Uterus (tissue), 4 donors: ENCODE results near the gene MESP2. TPM values are rescaled to one million over a fixed set of nuclear protein-coding genes. Genes with fewer than 3 reads are reported as not detected.

ENCODE experiments used
- DNase-seq, 2 donors: peaks; one replicate each; pipeline ENCODE4 v3.0.0-alpha.2; 2019 to 2020
- H3K27ac ChIP-seq, 2 donors: fragments of 200-600 bp; sonication (generic); 1 replicate in 1 of 2; 2 replicates in 1 of 2; pipeline ENCODE4 v1.5.1; 2016 to 2018
- H3K27me3 ChIP-seq, 2 donors: fragments of 200-600 bp; sonication (generic); one replicate each; pipeline ENCODE4 v1.5.1; 2018 to 2019; ENCODE audit warnings: control low read depth in 1 of 2
- H3K36me3 ChIP-seq, 2 donors: fragments of 200-600 bp; sonication (generic); one replicate each; pipeline ENCODE4 v1.5.1; 2019; ENCODE audit warnings: control low read depth in 1 of 2
- H3K4me1 ChIP-seq, 2 donors: fragments of 200-600 bp; sonication (generic); one replicate each; pipeline ENCODE4 v1.5.1; 2018 to 2019; ENCODE audit warnings: control low read depth in 1 of 2
- H3K4me3 ChIP-seq, 2 donors: fragments of 200-600 bp; sonication (generic); 1 replicate in 1 of 2; 2 replicates in 1 of 2; pipeline ENCODE4 v1.5.1; 2018 to 2019; ENCODE audit warnings: mild to moderate bottlenecking in 1 of 2
- H3K9me3 ChIP-seq, 2 donors: fragments of 200-600 bp; sonication (generic); one replicate each; pipeline ENCODE4 v1.5.1; 2019; ENCODE audit warnings: control low read depth in 1 of 2
- POLR2A ChIP-seq, 2 donors: fragments of 450-650 bp; IDR thresholded peaks; one replicate each; pipeline ENCODE4 v1.6.1; 2016; ENCODE audit warnings: antibody characterized with exemption in 2 of 2, mild to moderate bottlenecking in 1 of 2, moderate library complexity in 1 of 2
- intact Hi-C: fragments of 100-400 bp; cut with DNase I; formaldehyde crosslinking; loops from one replicate; pipeline ENCODE4 v1.15.1; 2023; ENCODE audit warnings: low total_unique reads
- total RNA-seq, 4 donors: library from RNA; depleted of rRNA in 3 of 4; stranded (reverse); fragments of >200 nt in 3 of 4; gene quantifications; one replicate each; pipeline versions ENCODE4 v1.1.0 to v1.2.4, GENCODE V29; 2014 to 2023
- TF ChIP-seq, protein P1 (sequence below), 4 experiments: fragments of 200-600 bp in 2 of 4; fragments of 450-650 bp in 2 of 4; sonication (generic) in 2 of 4; IDR thresholded peaks; one replicate each; pipeline ENCODE4 v1.5.1; 2016 to 2019; ENCODE audit warnings: antibody characterized with exemption in 4 of 4, mild to moderate bottlenecking in 2 of 4, moderate library complexity in 1 of 4
- donor health status: DM: yes; HTN: yes; CAD: no.

The MESP2 gene
- total RNA-seq, 4 donors from 2014 or later, result 0.21 TPM; not detected in 3

DNA sequence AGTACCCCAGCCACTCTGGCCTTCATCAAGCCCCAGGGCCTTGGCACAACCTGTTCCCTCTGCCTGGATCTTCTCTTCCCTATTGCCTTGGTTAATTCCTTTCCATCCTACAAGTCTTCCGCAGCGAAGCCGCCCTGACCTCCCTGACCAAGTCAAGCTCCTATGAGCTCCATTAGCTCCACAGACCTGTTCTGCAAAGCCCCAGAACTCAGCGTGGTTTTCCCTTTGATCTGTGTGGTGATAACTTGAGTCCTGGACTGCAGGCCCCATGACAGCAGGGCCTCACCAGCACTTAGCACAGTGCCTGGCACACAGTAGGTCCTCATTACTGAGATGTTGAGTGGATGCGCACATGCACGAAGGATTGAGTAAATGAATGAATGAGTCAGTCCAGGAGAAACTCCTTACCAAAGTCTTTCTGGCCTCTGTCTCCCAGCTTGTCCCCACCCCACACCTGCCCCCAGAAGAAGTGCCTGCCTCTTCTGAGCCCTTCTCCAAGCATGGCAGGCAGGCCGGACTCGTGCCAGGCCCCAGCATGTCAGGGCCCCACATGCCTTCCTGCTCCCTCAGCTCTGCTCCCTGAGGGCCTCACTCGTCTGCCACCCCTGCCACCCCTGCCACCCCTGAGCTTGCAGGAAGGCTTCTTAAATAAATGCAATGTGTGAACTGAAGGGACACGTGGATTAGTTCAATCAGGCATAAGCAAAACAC, 32.2 kb downstream of the MESP2 start:
- no peak overlapping the region for H3K4me3 ChIP-seq
- no peak for DNase-seq
- H3K4me1 ChIP-seq, result no peaks in the 10 kb centered on the region
- H3K9me3 ChIP-seq, result no peaks in the 10 kb centered on the region
- no peaks in the 10 kb centered on the region for H3K27me3 ChIP-seq
- H3K27ac ChIP-seq, result no peak overlapping the region
- no peak for TF ChIP-seq POLR2A (IDR thresholded peaks at IDR 0.05)
- TF ChIP-seq, protein P1, sequence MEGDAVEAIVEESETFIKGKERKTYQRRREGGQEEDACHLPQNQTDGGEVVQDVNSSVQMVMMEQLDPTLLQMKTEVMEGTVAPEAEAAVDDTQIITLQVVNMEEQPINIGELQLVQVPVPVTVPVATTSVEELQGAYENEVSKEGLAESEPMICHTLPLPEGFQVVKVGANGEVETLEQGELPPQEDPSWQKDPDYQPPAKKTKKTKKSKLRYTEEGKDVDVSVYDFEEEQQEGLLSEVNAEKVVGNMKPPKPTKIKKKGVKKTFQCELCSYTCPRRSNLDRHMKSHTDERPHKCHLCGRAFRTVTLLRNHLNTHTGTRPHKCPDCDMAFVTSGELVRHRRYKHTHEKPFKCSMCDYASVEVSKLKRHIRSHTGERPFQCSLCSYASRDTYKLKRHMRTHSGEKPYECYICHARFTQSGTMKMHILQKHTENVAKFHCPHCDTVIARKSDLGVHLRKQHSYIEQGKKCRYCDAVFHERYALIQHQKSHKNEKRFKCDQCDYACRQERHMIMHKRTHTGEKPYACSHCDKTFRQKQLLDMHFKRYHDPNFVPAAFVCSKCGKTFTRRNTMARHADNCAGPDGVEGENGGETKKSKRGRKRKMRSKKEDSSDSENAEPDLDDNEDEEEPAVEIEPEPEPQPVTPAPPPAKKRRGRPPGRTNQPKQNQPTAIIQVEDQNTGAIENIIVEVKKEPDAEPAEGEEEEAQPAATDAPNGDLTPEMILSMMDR (IDR thresholded peaks at IDR 0.05), result no peak
- intact Hi-C loops, result no loop called here
- no peaks in the 10 kb centered on the region for H3K36me3 ChIP-seq

DNA sequence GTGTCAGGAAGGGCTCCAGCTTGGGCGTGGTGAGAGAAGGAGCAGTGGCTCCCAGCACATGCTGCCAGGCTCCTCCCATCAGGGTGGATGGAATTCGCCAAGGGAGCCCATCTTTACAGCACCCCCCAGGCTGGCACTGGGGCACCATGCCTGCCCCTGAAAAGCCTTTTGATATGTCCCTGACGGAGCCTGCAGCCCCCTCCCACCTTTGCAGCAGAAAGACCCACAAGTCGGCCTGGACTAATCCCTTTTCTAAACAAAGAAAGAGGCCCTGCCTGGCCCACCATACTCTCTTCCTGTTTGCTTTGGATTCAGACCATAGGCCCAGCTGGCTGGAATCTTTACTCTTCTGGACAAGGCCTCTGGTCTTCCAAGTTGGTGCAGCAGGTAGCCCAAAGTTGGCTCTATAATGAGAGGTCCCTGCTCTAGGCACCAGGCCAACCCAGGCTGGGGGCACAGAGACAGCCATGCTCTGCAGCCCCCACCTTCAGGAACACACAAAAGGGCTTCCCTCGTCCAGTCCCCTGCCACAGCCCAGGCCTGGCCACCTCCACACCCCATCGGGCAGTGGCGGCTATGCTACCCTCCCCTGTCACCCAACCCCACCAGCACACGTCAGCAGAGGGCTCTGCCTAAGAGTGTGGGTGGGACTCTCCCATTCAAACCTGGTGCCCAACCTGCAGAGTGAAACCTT, 33.1 kb downstream of the MESP2 start:
- no peak for TF ChIP-seq POLR2A (IDR thresholded peaks at IDR 0.05)
- TF ChIP-seq, protein P1 (IDR thresholded peaks at IDR 0.05), result no peak
- no peak for DNase-seq
- Histone ChIP-seq H3K36me3 (no peaks in the 10 kb centered on the region), H3K4me1 (peaks cover 0 to 1% of the 10 kb centered on the region in 2 donors), H3K27ac (no peak overlapping the region), H3K9me3 (no peaks in the 10 kb centered on the region), H3K27me3 (no peaks in the 10 kb centered on the region), H3K4me3 (no peak overlapping the region)
- intact Hi-C loops, result no loop called here

DNA sequence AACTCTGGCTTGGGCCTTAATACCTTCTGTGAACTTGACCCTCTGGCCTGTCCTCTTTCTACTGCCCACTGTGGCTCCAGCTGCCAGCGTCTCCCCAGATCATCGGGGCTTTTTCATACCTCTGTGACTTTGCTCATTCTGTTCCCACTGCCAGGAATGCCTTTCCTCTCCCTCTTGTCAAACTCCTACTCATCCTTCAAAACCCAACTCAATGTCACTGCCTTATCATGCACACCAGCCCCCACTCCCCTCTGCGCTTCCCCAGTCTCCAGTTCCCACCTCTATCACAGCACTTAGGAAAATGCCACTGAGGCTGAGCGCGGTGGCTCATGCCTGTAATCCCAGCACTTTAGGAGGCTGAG, 33.6 kb downstream of the MESP2 start:
- no peak overlapping the region for H3K27ac ChIP-seq
- intact Hi-C loops, result no loop called here
- H3K9me3 ChIP-seq, result no peaks in the 10 kb centered on the region
- TF ChIP-seq POLR2A (IDR thresholded peaks at IDR 0.05), result no peak
- TF ChIP-seq, protein P1 (IDR thresholded peaks at IDR 0.05), result no peak
- H3K4me1 ChIP-seq, result peaks cover 0 to 6% of the 10 kb centered on the region in 2 donors
- H3K27me3 ChIP-seq, result no peaks in the 10 kb centered on the region
- H3K4me3 ChIP-seq, result no peak overlapping the region
- DNase-seq, result no peak
- H3K36me3 ChIP-seq, result no peaks in the 10 kb centered on the region

DNA sequence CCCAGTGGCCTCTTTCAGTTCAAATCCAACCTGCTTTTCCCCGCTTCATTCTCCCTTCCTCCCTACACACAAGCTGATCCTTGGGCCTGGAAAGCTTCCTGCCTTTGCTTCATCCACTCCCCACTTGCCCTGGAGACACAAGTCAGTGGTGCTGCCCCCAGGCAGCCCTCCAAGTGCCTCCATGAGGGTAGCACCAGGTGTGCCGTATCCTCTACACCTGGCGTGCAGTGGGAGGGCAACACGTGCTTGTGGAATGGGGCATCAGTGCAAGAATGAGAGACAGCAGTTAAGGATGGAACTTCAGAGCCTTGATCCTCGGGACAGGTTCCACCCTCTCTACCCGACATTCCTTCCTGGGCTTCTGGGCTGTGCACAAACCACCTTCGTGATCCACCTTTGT, 34.7 kb downstream of the MESP2 start:
- TF ChIP-seq POLR2A (IDR thresholded peaks at IDR 0.05), result no peak
- TF ChIP-seq, protein P1 (IDR thresholded peaks at IDR 0.05), result no peak
- Histone ChIP-seq H3K4me3 (no peak overlapping the region), H3K36me3 (no peaks in the 10 kb centered on the region), H3K27ac (no peak overlapping the region), H3K27me3 (peaks cover 5 to 10% of the 10 kb centered on the region in 2 donors), H3K4me1 (peaks cover 0 to 9% of the 10 kb centered on the region in 2 donors), H3K9me3 (no peaks in the 10 kb centered on the region)
- no peak for DNase-seq
- intact Hi-C loops, result no loop called here
